Measurements from ENCODE around the gene SMARCAL1. TPM values are rescaled to one million over a fixed set of nuclear protein-coding genes. Genes with fewer than 3 reads are reported as not detected.

SMARCAL1 gene
- total and polyA plus RNA-seq, 2 of the 4 experiments (the other 2 are of a cell fraction) = 13.6 to 21.0 TPM

- Histone ChIP-seq H2BK120ac (ENCODE audit: low read depth, low read length) (no peak overlapping the region), H3K18ac (ENCODE audit: low read depth, low read length) (no peak overlapping the region), H4K91ac (ENCODE audit: insufficient read depth, low read depth, low read length) (no peak overlapping the region), H2BK15ac (ENCODE audit: low read depth, low read length) (no peak overlapping the region), H2BK20ac (ENCODE audit: low read depth, low read length) (no peak overlapping the region), H2AK5ac (ENCODE audit: low read depth, low read length) (no peak overlapping the region), H3K9ac (ENCODE audit: low read depth, low read length) (no peak overlapping the region), H4K20me1 (ENCODE audit: insufficient read depth, low read length) (no peaks in the 10 kb centered on the region), H3K27ac (ENCODE audit: insufficient read depth, low read length) (no peak overlapping the region), H3K9me1 (ENCODE audit: insufficient read depth, low read length) (no peaks in the 10 kb centered on the region; the same call in 1 of the 2 replicates), H3K9me3 (ENCODE audit: control insufficient read depth, insufficient read depth, low read length) (no peaks in the 10 kb centered on the region; the same call in 1 of the 2 replicates), H3K4ac (ENCODE audit: low read depth, low read length) (no peak overlapping the region), H3K27me3 (ENCODE audit: control insufficient read depth, insufficient read depth, low read length) (no peaks in the 10 kb centered on the region), H3K4me3 (ENCODE audit: insufficient read depth, low read depth, low read length) (no peak overlapping the region), H2BK5ac (ENCODE audit: low read depth, low read length, poor library complexity, severe bottlenecking) (no peak overlapping the region), H3K79me1 (ENCODE audit: low read depth in 1 of 2, low read length in 2 of 2) (no peaks in the 10 kb centered on the region), H3K4me1 (ENCODE audit: control insufficient read depth, insufficient read depth, low read length) (no peaks in the 10 kb centered on the region), H3K14ac (replicated peaks; ENCODE audit: low read depth, low read length) (0 out of 2 replicates have a peak overlapping the region, but pooled peaks have one; percentile 7), H3K23ac (ENCODE audit: low read depth, low read length) (no peak overlapping the region), H4K8ac (ENCODE audit: low read depth in 2 of 2, low read length in 2 of 2) (no peak overlapping the region), H2AFZ (replicated peaks; ENCODE audit: low read length, poor library complexity) (no peak overlapping the region), H3K36me3 (ENCODE audit: control insufficient read depth, insufficient read depth, low read length) (no peaks in the 10 kb centered on the region), H2AK9ac (replicated peaks; ENCODE audit: low read depth, low read length, poor library complexity) (no peak overlapping the region), H4K5ac (ENCODE audit: low read depth, low read length) (no peak overlapping the region), H3K56ac (ENCODE audit: extremely low read depth, insufficient read depth, low read length) (no peak overlapping the region), H3K4me2 (ENCODE audit: low read depth, low read length) (no peak overlapping the region)
- in situ Hi-C loops (cut with MboI; ENCODE audit: low sequenced_read_pairs) = no loop called here
- dilution Hi-C loops (cut with HindIII; ENCODE audit: low sequenced_read_pairs, unreplicated experiment) = no loop called here
- DNase-seq = peak; percentile 36
- WGBS, 2 experiments (ENCODE audit: extremely low coverage in 2 of 2, insufficient read length in 1 of 2) = no CpG with 5 or more reads among the region's 1 CpG
- TF ChIP-seq MXI1 (IDR thresholded peaks at IDR 0.05; ENCODE audit: borderline replicate concordance, low read depth, low read length) (no peak), CEBPB (IDR thresholded peaks at IDR 0.05; ENCODE audit: low read depth, low read length) (peak; percentile 49)
- ATAC-seq (ENCODE audit: low read depth) = no peak
- POLR2A ChIA-PET (ENCODE audit: unreplicated experiment) = no interaction called here
- CTCF ChIA-PET = interaction anchor here (0.6 to 1.1 kb wide), 3 partner anchors 12 to 17 kb away, joined by 3 to 5 read pairs (median 4); partner anchors contain the start of gene MARCHF4
- no TSS peak for BruUV-seq (replicated peaks)
- intact Hi-C loops (cut with micrococcal nuclease) = no loop called here
Observed at GRCh38 chr2:216389570-216389969, 22.7 kb upstream of the SMARCAL1 start.

Data from IMR-90 (cell line).